Upper lobe of left lung (tissue), 4 donors: ENCODE data around the gene RAB20.

Experiments
- EP300 ChIP-seq, 4 donors: sonication (generic); formaldehyde crosslinking; IDR thresholded peaks; one replicate each; pipeline ENCODE4 v1.5.1; 2017; ENCODE audit warnings: antibody characterized with exemption in 4 of 4, control low read depth in 2 of 4
- POLR2A ChIP-seq, 4 donors: fragments of 450-650 bp; IDR thresholded peaks; one replicate each; pipeline ENCODE4 v1.5.1; 2016 to 2017; ENCODE audit warnings: antibody characterized with exemption in 4 of 4, mild to moderate bottlenecking in 2 of 4
- POLR2AphosphoS5 ChIP-seq, 2 donors: sonication (generic); formaldehyde crosslinking; IDR thresholded peaks; one replicate each; pipeline ENCODE4 v1.5.1; 2017; ENCODE audit warnings: antibody characterized with exemption in 2 of 2
- TF ChIP-seq, protein P1 (sequence below), 6 experiments: fragments of 450-650 bp in 4 of 6; fragments of 200-600 bp in 2 of 6; sonication (generic) in 2 of 6; IDR thresholded peaks; one replicate each; pipeline ENCODE4 v1.5.1; 2016 to 2019; ENCODE audit warnings: antibody characterized with exemption in 6 of 6

- TF ChIP-seq POLR2A (IDR thresholded peaks at IDR 0.05) (no peak), POLR2AphosphoS5 (IDR thresholded peaks at IDR 0.05) (peak; percentile 35 to 61), EP300 (IDR thresholded peaks at IDR 0.05) (peak in 1 of 4 donors; percentile 81)
- TF ChIP-seq, protein P1, sequence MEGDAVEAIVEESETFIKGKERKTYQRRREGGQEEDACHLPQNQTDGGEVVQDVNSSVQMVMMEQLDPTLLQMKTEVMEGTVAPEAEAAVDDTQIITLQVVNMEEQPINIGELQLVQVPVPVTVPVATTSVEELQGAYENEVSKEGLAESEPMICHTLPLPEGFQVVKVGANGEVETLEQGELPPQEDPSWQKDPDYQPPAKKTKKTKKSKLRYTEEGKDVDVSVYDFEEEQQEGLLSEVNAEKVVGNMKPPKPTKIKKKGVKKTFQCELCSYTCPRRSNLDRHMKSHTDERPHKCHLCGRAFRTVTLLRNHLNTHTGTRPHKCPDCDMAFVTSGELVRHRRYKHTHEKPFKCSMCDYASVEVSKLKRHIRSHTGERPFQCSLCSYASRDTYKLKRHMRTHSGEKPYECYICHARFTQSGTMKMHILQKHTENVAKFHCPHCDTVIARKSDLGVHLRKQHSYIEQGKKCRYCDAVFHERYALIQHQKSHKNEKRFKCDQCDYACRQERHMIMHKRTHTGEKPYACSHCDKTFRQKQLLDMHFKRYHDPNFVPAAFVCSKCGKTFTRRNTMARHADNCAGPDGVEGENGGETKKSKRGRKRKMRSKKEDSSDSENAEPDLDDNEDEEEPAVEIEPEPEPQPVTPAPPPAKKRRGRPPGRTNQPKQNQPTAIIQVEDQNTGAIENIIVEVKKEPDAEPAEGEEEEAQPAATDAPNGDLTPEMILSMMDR (IDR thresholded peaks at IDR 0.05) = no peak
Measured at GRCh38 chr13:110506859-110507566, 54.5 kb downstream of the RAB20 start.
